CD1c-positive myeloid dendritic cell (primary cell): ENCODE data around the gene TMEM229B.

ENCODE experiments used
- DNase-seq: peaks from one replicate; pipeline ENCODE4 v3.0.0-alpha.2; 2016; ENCODE audit errors: extremely low spot score

The TMEM229B gene

GRCh38 chr14:67515386-67516079 lies 27.0 kb upstream of the TMEM229B start:
- no peak for DNase-seq

- DNase-seq: peak; percentile 62
Observed at GRCh38 chr14:67514650-67515385, 26.3 kb upstream of the TMEM229B start.

GRCh38 chr14:67514203-67514607 lies 25.7 kb upstream of the TMEM229B start:
- DNase-seq: no peak

- DNase-seq: no peak
Observed at GRCh38 chr14:67513631-67514108, 25.1 kb upstream of the TMEM229B start.

- DNase-seq: peak; percentile 30
Observed at GRCh38 chr14:67512463-67513310, 24.2 kb upstream of the TMEM229B start.

GRCh38 chr14:67510836-67511235 lies 22.3 kb upstream of the TMEM229B start:
- no peak for DNase-seq

- no peak for DNase-seq
Observed at GRCh38 chr14:67510121-67510520, 21.6 kb upstream of the TMEM229B start.

- peak; percentile 26 for DNase-seq
Observed at GRCh38 chr14:67508956-67509355, 20.4 kb upstream of the TMEM229B start.

GRCh38 chr14:67505254-67505653 lies 16.7 kb upstream of the TMEM229B start:
- no peak for DNase-seq

GRCh38 chr14:67503331-67503730 lies 14.8 kb upstream of the TMEM229B start:
- DNase-seq: no peak

GRCh38 chr14:67502867-67503266 lies 14.3 kb upstream of the TMEM229B start:
- no peak for DNase-seq

GRCh38 chr14:67501670-67502069 lies 13.1 kb upstream of the TMEM229B start:
- no peak for DNase-seq

GRCh38 chr14:67500981-67501380 lies 12.5 kb upstream of the TMEM229B start:
- no peak for DNase-seq

- no peak for DNase-seq
Observed at GRCh38 chr14:67497716-67498115, 9.2 kb upstream of the TMEM229B start.

- no peak for DNase-seq
Observed at GRCh38 chr14:67497216-67497615, 8.7 kb upstream of the TMEM229B start.

GRCh38 chr14:67495827-67496226 lies 7.3 kb upstream of the TMEM229B start:
- DNase-seq: no peak

- DNase-seq: no peak
Observed at GRCh38 chr14:67493092-67493717, 4.7 kb upstream of the TMEM229B start.

GRCh38 chr14:67492538-67492937 lies 4.0 kb upstream of the TMEM229B start:
- DNase-seq: no peak

- DNase-seq: no peak
Observed at GRCh38 chr14:67491741-67492507, 3.4 kb upstream of the TMEM229B start.

- no peak for DNase-seq
Observed at GRCh38 chr14:67491285-67491684, 2.8 kb upstream of the TMEM229B start.

- peak; percentile 57 for DNase-seq
Observed at GRCh38 chr14:67490196-67490595, 1.7 kb upstream of the TMEM229B start.
